ENCODE measurements around the gene AGPAT3.

Gene AGPAT3

GRCh38 chr21:43864313-43864961 lies 586 bp upstream of the AGPAT3 start:
- no peak for DNase-seq (ENCODE audit: low read depth, low spot score)

- no peak for DNase-seq (ENCODE audit: low read depth, low spot score)
These were observed 677 bp downstream of the AGPAT3 start for GRCh38 chr21:43865540-43866259.

- no peak for DNase-seq (ENCODE audit: low read depth, low spot score)
These were observed 1.2 kb downstream of the AGPAT3 start for GRCh38 chr21:43866260-43866629.

GRCh38 chr21:43866659-43867331 lies 1.8 kb downstream of the AGPAT3 start:
- no peak for DNase-seq (ENCODE audit: low read depth, low spot score)

- DNase-seq (ENCODE audit: low read depth, low spot score): no peak
These were observed 2.3 kb downstream of the AGPAT3 start for GRCh38 chr21:43867332-43867703.

GRCh38 chr21:43867948-43868347 lies 2.9 kb downstream of the AGPAT3 start:
- no peak for DNase-seq (ENCODE audit: low read depth, low spot score)

- no peak for DNase-seq (ENCODE audit: low read depth, low spot score)
These were observed 3.4 kb downstream of the AGPAT3 start for GRCh38 chr21:43868461-43868860.

GRCh38 chr21:43869486-43870325 lies 4.7 kb downstream of the AGPAT3 start:
- DNase-seq (ENCODE audit: low read depth, low spot score): no peak

- no peak for DNase-seq (ENCODE audit: low read depth, low spot score)
These were observed 6.5 kb downstream of the AGPAT3 start for GRCh38 chr21:43871487-43871886.

- DNase-seq (ENCODE audit: low read depth, low spot score): no peak
These were observed 7.6 kb downstream of the AGPAT3 start for GRCh38 chr21:43872531-43873197.

- DNase-seq (ENCODE audit: low read depth, low spot score): no peak
These were observed 8.7 kb downstream of the AGPAT3 start for GRCh38 chr21:43873673-43874072.

GRCh38 chr21:43874085-43874805 lies 9.2 kb downstream of the AGPAT3 start:
- DNase-seq (ENCODE audit: low read depth, low spot score): no peak

GRCh38 chr21:43876605-43877004 lies 11.6 kb downstream of the AGPAT3 start:
- DNase-seq (ENCODE audit: low read depth, low spot score): no peak

GRCh38 chr21:43877936-43878575 lies 13.0 kb downstream of the AGPAT3 start:
- no peak for DNase-seq (ENCODE audit: low read depth, low spot score)

GRCh38 chr21:43879348-43880110 lies 14.5 kb downstream of the AGPAT3 start:
- no peak for DNase-seq (ENCODE audit: low read depth, low spot score)

- DNase-seq (ENCODE audit: low read depth, low spot score): no peak
These were observed 15.3 kb downstream of the AGPAT3 start for GRCh38 chr21:43880111-43880985.

GRCh38 chr21:43881283-43881682 lies 16.3 kb downstream of the AGPAT3 start:
- no peak for DNase-seq (ENCODE audit: low read depth, low spot score)

GRCh38 chr21:43881935-43882334 lies 16.9 kb downstream of the AGPAT3 start:
- DNase-seq (ENCODE audit: low read depth, low spot score): no peak

Measured in iPS DF 19.7 (cell line).